ENCODE data around the gene URB1.

DNA sequence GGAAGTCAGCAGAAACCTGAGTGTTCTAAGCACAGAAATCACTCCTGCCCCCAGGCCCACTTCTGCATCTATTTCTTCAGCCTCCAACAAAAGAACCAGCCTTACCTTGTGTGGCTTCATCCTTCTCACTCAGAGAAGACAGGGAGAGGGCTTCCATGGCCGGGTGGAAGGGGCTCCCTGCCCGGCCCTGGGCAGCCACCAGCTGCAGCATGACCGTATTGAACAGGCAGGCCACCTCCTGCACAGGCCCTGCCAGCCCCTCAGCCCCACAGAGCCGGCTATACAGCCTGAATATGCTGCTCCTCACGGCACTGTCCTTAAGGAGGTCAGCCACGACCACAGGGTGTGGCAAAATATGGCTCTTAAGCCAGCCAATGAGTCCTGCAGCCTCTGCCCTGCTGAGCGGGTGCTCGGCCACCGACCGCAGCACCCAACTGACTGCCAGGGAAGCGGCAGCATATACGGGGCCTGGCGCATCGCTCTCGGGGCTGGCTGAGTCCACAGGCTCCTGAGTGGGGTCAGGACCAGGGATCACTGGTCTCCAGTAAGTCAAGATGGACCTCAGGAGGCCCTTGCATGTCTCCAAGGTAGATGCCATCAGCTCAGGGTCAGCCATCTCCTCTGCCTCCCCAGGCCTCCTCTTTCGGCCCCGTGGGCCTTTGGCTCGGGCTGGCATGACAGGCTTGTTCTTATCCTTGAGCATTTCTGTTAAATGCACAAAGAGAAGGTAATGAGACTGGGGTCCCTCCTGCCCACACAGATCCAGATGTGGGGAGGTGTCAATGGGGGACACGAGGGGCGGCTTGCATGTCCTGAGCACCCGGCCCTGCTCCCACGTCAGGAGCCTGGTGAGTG is 76.2 kb downstream of the URB1 start:
- TF ChIP-seq EP300 (IDR thresholded peaks at IDR 0.05) (no peak), POLR2A (IDR thresholded peaks at IDR 0.05) (no peak), POLR2AphosphoS5 (IDR thresholded peaks at IDR 0.05) (no peak)
- TF ChIP-seq, protein P1, sequence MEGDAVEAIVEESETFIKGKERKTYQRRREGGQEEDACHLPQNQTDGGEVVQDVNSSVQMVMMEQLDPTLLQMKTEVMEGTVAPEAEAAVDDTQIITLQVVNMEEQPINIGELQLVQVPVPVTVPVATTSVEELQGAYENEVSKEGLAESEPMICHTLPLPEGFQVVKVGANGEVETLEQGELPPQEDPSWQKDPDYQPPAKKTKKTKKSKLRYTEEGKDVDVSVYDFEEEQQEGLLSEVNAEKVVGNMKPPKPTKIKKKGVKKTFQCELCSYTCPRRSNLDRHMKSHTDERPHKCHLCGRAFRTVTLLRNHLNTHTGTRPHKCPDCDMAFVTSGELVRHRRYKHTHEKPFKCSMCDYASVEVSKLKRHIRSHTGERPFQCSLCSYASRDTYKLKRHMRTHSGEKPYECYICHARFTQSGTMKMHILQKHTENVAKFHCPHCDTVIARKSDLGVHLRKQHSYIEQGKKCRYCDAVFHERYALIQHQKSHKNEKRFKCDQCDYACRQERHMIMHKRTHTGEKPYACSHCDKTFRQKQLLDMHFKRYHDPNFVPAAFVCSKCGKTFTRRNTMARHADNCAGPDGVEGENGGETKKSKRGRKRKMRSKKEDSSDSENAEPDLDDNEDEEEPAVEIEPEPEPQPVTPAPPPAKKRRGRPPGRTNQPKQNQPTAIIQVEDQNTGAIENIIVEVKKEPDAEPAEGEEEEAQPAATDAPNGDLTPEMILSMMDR (IDR thresholded peaks at IDR 0.05) = no peak
